Kidney epithelial cell (primary cell): ENCODE data around the gene STAG1. TPM values are rescaled to one million over a fixed set of nuclear protein-coding genes. Genes with fewer than 3 reads are reported as not detected.
A peak's percentile ranks its signal among the peaks of the same experiment; 100 is the strongest.

Experiments used
- DNase-seq: peaks from one replicate; pipeline ENCODE4 v3.0.0-alpha.2; 2010; ENCODE audit warnings: low read depth
- H3K27me3 ChIP-seq: 2 replicates; pipeline ENCODE4 v1.6.0; 2011; ENCODE audit warnings: low read length; ENCODE audit not compliant: control insufficient read depth, insufficient read depth
- H3K36me3 ChIP-seq: 2 replicates; pipeline ENCODE4 v1.5.1; 2011; ENCODE audit warnings: low read length; ENCODE audit not compliant: control insufficient read depth, insufficient read depth
- H3K4me3 ChIP-seq: 2 replicates; pipeline ENCODE4 v1.5.1; 2011; ENCODE audit warnings: low read depth, mild to moderate bottlenecking, control low read depth, low read length
- total RNA-seq: library from RNA; depleted of rRNA; stranded (reverse); fragments of >200 nt; gene quantifications from 2 replicates; pipeline ENCODE4 v1.2.3, GENCODE V29; 2015
- TF ChIP-seq, protein P1 (sequence below): IDR thresholded peaks from 2 replicates; pipeline ENCODE4 v1.5.1; 2011; ENCODE audit warnings: mild to moderate bottlenecking, moderate library complexity, low read length, control low read depth, inconsistent platforms; ENCODE audit not compliant: insufficient read depth, poor library complexity, severe bottlenecking

Gene STAG1
- total RNA-seq, 1 donor from 2014 or later: 20.7 TPM

DNA sequence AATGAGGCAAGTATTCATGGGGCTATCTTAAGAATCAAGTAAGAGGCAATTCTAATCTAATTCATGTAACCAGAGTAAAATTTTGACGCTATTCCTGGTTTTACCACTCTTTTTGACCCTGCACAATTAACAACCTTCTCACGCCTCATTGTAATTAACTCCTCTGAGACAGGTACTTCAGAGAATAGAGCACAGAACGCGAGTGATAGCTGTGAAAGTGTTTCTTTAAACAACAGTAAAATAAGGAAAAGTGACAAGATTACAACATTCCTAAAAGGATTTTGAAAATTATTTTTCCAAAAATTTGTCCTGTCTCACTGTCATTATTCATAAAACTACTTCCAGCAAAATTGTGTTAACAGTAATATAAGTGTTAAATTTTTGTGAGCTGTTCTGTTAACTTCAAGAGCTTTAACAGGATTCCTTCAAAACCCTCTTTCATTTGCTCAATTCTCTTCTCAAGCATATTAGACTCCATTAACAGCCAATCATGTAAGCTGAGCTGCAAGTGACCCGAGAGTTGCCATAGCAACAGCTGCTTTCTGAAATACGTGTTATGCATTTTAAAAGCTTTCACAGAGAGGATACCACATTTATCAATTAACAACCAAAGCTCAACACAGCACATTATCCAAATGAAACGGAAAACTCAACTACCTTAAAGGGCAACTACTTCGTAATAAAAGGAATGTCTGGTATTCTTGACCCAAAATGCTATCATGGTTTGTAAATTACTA, 93.1 kb downstream of the STAG1 start:
- H3K4me3 ChIP-seq: no peak overlapping the region
- H3K27me3 ChIP-seq: no peaks in the 10 kb centered on the region
- TF ChIP-seq, protein P1, sequence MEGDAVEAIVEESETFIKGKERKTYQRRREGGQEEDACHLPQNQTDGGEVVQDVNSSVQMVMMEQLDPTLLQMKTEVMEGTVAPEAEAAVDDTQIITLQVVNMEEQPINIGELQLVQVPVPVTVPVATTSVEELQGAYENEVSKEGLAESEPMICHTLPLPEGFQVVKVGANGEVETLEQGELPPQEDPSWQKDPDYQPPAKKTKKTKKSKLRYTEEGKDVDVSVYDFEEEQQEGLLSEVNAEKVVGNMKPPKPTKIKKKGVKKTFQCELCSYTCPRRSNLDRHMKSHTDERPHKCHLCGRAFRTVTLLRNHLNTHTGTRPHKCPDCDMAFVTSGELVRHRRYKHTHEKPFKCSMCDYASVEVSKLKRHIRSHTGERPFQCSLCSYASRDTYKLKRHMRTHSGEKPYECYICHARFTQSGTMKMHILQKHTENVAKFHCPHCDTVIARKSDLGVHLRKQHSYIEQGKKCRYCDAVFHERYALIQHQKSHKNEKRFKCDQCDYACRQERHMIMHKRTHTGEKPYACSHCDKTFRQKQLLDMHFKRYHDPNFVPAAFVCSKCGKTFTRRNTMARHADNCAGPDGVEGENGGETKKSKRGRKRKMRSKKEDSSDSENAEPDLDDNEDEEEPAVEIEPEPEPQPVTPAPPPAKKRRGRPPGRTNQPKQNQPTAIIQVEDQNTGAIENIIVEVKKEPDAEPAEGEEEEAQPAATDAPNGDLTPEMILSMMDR: no peak
- no peaks in the 10 kb centered on the region for H3K36me3 ChIP-seq
- DNase-seq: peak; percentile 34

DNA sequence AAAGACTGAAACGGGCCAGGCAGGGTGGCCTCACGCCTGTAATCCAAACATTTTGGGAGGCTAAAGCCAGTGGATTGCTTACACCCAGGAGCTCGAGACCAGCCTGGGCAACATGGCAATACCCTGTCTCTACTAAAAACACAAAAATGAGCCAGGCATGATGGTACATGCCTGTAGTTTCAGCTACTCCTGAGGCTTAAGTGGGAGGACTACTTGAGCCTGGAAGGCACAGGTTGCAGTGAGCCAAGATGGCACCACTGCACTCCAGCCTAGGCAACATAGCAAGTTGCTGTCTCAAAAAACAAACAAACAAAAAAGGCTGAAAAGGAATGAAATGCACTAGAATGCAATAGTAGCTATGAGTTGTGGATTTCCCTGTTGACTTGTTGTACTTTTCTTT, 94.7 kb downstream of the STAG1 start:
- TF ChIP-seq, protein P1: no peak
- Histone ChIP-seq H3K4me3 (no peak overlapping the region), H3K27me3 (no peaks in the 10 kb centered on the region), H3K36me3 (no peaks in the 10 kb centered on the region)
- DNase-seq: no peak

DNA sequence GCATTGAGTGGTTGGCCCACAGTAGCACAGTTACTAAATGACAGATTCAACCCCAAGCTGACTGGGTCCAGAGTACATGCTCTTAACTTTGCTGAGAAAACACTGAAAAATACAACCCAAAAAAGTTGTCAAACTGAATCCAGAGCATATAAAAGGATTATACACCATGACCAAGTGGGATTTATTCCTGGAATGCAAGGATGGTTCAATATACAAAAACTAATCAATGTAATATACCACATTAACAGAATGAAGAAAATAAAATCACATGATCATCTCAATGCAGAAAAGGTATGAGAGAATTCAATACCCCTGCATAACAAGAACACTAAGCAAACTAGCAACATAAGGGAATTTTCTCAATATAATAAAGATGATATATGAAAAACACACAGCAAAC, 98.5 kb downstream of the STAG1 start:
- no peak for DNase-seq
- Histone ChIP-seq H3K4me3 (no peak overlapping the region), H3K36me3 (no peaks in the 10 kb centered on the region), H3K27me3 (no peaks in the 10 kb centered on the region)
- TF ChIP-seq, protein P1: no peak

DNA sequence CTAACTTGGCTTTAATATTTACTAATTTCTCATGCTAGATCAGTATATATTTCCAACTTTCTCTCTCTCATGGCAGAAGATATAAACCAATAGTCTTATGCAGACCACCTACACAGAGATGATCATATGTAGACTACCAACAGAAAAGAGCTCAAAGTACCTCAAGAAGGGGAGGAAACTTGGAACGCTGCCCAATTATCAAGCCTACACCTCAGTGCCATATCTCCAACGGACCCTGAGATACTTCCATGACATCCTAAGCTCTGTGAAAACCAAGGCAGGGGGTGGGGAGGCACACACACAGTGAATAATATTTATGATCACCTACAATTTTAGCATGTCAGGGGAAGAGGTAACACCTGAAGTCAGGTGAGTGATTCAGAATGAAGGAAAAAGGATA, 100.6 kb downstream of the STAG1 start:
- no peak overlapping the region for H3K4me3 ChIP-seq
- H3K36me3 ChIP-seq: no peaks in the 10 kb centered on the region
- H3K27me3 ChIP-seq: no peaks in the 10 kb centered on the region
- DNase-seq: no peak
- TF ChIP-seq, protein P1: no peak

DNA sequence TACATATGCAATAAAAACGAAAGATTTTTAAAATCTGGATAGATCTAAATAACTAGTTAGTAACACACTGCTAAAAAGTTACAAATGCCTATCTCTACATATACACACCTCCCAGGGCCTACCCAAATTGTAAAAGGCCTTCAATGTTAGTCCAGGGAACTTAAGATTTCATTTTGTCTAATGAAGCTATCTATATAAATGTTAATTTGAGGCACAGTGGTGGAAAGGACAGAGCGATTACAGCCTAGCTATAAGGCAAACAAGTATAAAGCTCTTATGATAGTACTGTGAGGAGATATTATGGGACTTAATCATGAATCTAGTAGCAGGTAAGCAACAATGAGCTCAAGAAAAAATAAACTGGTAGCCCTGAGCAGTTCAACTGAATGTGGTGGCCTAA, 101.7 kb downstream of the STAG1 start:
- DNase-seq: no peak
- TF ChIP-seq, protein P1: no peak
- Histone ChIP-seq H3K4me3 (no peak overlapping the region), H3K27me3 (no peaks in the 10 kb centered on the region), H3K36me3 (no peaks in the 10 kb centered on the region)

DNA sequence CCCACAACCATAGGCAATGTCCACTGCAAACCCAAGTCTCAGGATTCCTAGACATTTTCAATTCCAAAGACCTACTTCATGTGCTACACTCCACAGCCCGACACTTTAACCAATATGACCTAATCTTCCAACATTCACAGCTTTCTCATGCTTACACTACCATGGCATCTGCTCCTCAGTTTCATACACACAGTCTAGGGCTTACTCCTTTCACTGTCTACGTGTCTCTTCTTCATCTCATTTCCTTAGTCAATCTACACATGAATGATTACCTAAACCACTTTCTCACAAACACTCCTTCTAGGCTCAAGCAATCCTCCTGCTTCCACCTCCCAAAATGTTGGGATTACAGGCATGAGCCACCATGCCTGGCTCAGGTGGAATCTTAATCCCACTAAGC, 106.3 kb downstream of the STAG1 start:
- TF ChIP-seq, protein P1: no peak
- Histone ChIP-seq H3K27me3 (no peaks in the 10 kb centered on the region), H3K4me3 (no peak overlapping the region), H3K36me3 (no peaks in the 10 kb centered on the region)
- no peak for DNase-seq
